ENCODE results near the gene UBE2QL1.
A peak's percentile ranks its signal among the peaks of the same experiment; 100 is the strongest.

UBE2QL1 gene

GRCh38 chr5:6469836-6470235 is 21.2 kb downstream of the UBE2QL1 start (continued):
- TF ChIP-seq ZNF433 (tag by site-specific recombination; IDR thresholded peaks at IDR 0.05; ENCODE audit: low read depth) (no peak), ZNF302 (tag by site-specific recombination; IDR thresholded peaks at IDR 0.05; ENCODE audit: low read depth) (no peak), ZNF621 (tag by site-specific recombination; IDR thresholded peaks at IDR 0.05) (no peak), EGR2 (tag by site-specific recombination; IDR thresholded peaks at IDR 0.05; ENCODE audit: low read depth) (no peak), ZNF843 (tag by site-specific recombination; IDR thresholded peaks at IDR 0.05) (no peak), SCRT1 (tag by site-specific recombination; IDR thresholded peaks at IDR 0.05; ENCODE audit: borderline replicate concordance) (no peak), ZSCAN16 (tag by site-specific recombination; IDR thresholded peaks at IDR 0.05) (no peak), ZNF549 (tag by site-specific recombination; IDR thresholded peaks at IDR 0.05) (no peak), SCRT2 (tag by site-specific recombination; IDR thresholded peaks at IDR 0.05) (no peak), ZNF610 (tag by site-specific recombination; IDR thresholded peaks at IDR 0.05; ENCODE audit: borderline replicate concordance) (no peak), ZNF48 (tag by site-specific recombination; IDR thresholded peaks at IDR 0.05) (no peak), ZNF140 (tag by site-specific recombination; IDR thresholded peaks at IDR 0.05) (no peak), GLIS2 (tag by site-specific recombination; IDR thresholded peaks at IDR 0.05) (no peak)

- ChIA-PET CTCF (interaction anchor here (0.7 kb wide), 1 partner anchor 1433 kb away, joined by 5 read pairs; no protein-coding TSS in a partner anchor), POLR2A (no interaction called here)
- Histone ChIP-seq H3K4me3 (ENCODE audit: low read depth, low read length) (no peak overlapping the region), H3K27ac (ENCODE audit: extremely low read depth, low read depth, low read length) (no peak overlapping the region), H3K9me3 (ENCODE audit: control insufficient read depth, insufficient read depth, low read depth, low read length) (no peaks in the 10 kb centered on the region), H3K36me3 (ENCODE audit: control insufficient read depth in 2 of 2, insufficient read depth in 1 of 2, low read length in 2 of 2) (no peaks in the 10 kb centered on the region), H3K4me1 (ENCODE audit: control insufficient read depth, insufficient read depth, low read length) (peaks cover 3% of the 10 kb centered on the region; the same call in 1 of the 2 replicates)
- TF ChIP-seq ZNF423 (tag by site-specific recombination; IDR thresholded peaks at IDR 0.05), result no peak
These were observed 22.0 kb downstream of the UBE2QL1 start for GRCh38 chr5:6470672-6471071.

GRCh38 chr5:6471252-6471651 is 22.6 kb downstream of the UBE2QL1 start:
- TF ChIP-seq ZNF146 (tag by site-specific recombination; IDR thresholded peaks at IDR 0.05) (no peak), GLIS1 (tag by site-specific recombination; IDR thresholded peaks at IDR 0.05) (peak; percentile 79), BCL6B (tag by site-specific recombination; IDR thresholded peaks at IDR 0.05) (no peak), HOXA7 (CRISPR knock-in tag; IDR thresholded peaks at IDR 0.05; ENCODE audit: borderline replicate concordance) (no peak), GFI1B (tag by site-specific recombination; IDR thresholded peaks at IDR 0.05) (no peak), ZNF621 (tag by site-specific recombination; IDR thresholded peaks at IDR 0.05) (no peak), ZIC2 (tag by site-specific recombination; IDR thresholded peaks at IDR 0.05) (peak; percentile 43; the same call in 1 of the 2 replicates)
- H3K4me1 ChIP-seq (ENCODE audit: control insufficient read depth, insufficient read depth, low read length), result peaks cover 3% of the 10 kb centered on the region; the same call in 1 of the 2 replicates
- no peak overlapping the region for H3K4me3 ChIP-seq (ENCODE audit: low read depth, low read length)
- ChIA-PET CTCF (interaction anchor here (0.7 kb wide), 1 partner anchor 1434 kb away, joined by 5 read pairs; no protein-coding TSS in a partner anchor), POLR2A (no interaction called here)
- no peaks in the 10 kb centered on the region for H3K36me3 ChIP-seq (ENCODE audit: control insufficient read depth in 2 of 2, insufficient read depth in 1 of 2, low read length in 2 of 2)
- no peaks in the 10 kb centered on the region for H3K9me3 ChIP-seq (ENCODE audit: control insufficient read depth, insufficient read depth, low read depth, low read length)
- H3K27ac ChIP-seq (ENCODE audit: extremely low read depth, low read depth, low read length), result no peak overlapping the region

GRCh38 chr5:6472792-6473191 is 24.1 kb downstream of the UBE2QL1 start:
- Histone ChIP-seq H3K27ac (ENCODE audit: extremely low read depth, low read depth, low read length) (no peak overlapping the region), H3K36me3 (ENCODE audit: control insufficient read depth in 2 of 2, insufficient read depth in 1 of 2, low read length in 2 of 2) (no peaks in the 10 kb centered on the region), H3K4me1 (ENCODE audit: control insufficient read depth, insufficient read depth, low read length) (no peaks in the 10 kb centered on the region), H3K4me3 (ENCODE audit: low read depth, low read length) (no peak overlapping the region), H3K9me3 (ENCODE audit: control insufficient read depth, insufficient read depth, low read depth, low read length) (no peaks in the 10 kb centered on the region)
- ChIA-PET CTCF (no interaction called here), POLR2A (interaction anchor here (1.5 kb wide), 1 partner anchor 8 kb away, joined by 4 read pairs; no protein-coding TSS in a partner anchor)
- TF ChIP-seq ZNF391 (tag by site-specific recombination; IDR thresholded peaks at IDR 0.05; ENCODE audit: borderline replicate concordance, low read depth) (no peak), KLF10 (tag by site-specific recombination; IDR thresholded peaks at IDR 0.05) (no peak), ZNF792 (tag by site-specific recombination; IDR thresholded peaks at IDR 0.05) (no peak), ZNF266 (tag by site-specific recombination; IDR thresholded peaks at IDR 0.05; ENCODE audit: low read depth) (no peak), ZNF155 (tag by site-specific recombination; IDR thresholded peaks at IDR 0.05) (no peak), ZBTB26 (tag by site-specific recombination; optimal IDR thresholded peaks at IDR 0.05) (no peak), KLF9 (tag by site-specific recombination; IDR thresholded peaks at IDR 0.05; ENCODE audit: low read depth) (no peak), ZNF677 (tag by site-specific recombination; IDR thresholded peaks at IDR 0.05) (no peak), ZNF248 (tag by site-specific recombination; IDR thresholded peaks at IDR 0.05) (no peak), ZNF10 (tag by site-specific recombination; IDR thresholded peaks at IDR 0.05) (no peak), ZFHX2 (tag by site-specific recombination; conservative IDR thresholded peaks at IDR 0.05) (no peak), ZNF501 (tag by site-specific recombination; IDR thresholded peaks at IDR 0.05) (no peak)

Data from HEK293 (cell line).